Activated CD8-positive, alpha-beta T cell treated with anti-CD3 and anti-CD28 coated beads for 36 hours (primary cell): Measurements from ENCODE around the gene FBXL3. TPM values are rescaled to one million over a fixed set of nuclear protein-coding genes. Genes with fewer than 3 reads are reported as not detected.
A peak's percentile ranks its signal among the peaks of the same experiment; 100 is the strongest.

ENCODE experiments used
- ATAC-seq: fragments of 200-7000 bp; cut with Tn5 transposase; one replicate; pipeline ENCODE4 v1.10.0; 2021; ENCODE audit warnings: mild to moderate bottlenecking, moderate library complexity
- CTCF ChIA-PET: fragments of 350-600 bp; sonication (Branson Sonifier 250); formaldehyde crosslinking; loops from one replicate; lab custom pipeline; 2021; ENCODE audit warnings: antibody characterized with exemption; lab: Charles Lee
- POLR2A ChIA-PET: fragments of 350-600 bp; sonication (Branson Sonifier 250); formaldehyde crosslinking; loops from one replicate; lab custom pipeline; 2021; ENCODE audit warnings: antibody characterized with exemption; lab: Charles Lee
- DNase-seq: peaks from one replicate; pipeline ENCODE4 v3.0.0-alpha.2; 2020
- H3K27ac Mint-ChIP-seq: one replicate; pipeline ENCODE4 v1.8.0; 2021; ENCODE audit warnings: mild to moderate bottlenecking, mixed read lengths
- H3K27me3 Mint-ChIP-seq: one replicate; pipeline ENCODE4 v1.8.0; 2021; ENCODE audit warnings: mixed read lengths
- H3K36me3 Mint-ChIP-seq: one replicate; pipeline ENCODE4 v1.8.0; 2021; ENCODE audit warnings: low read depth, mixed read lengths
- H3K4me1 Mint-ChIP-seq: one replicate; pipeline ENCODE4 v1.8.0; 2021; ENCODE audit warnings: low read depth, mixed read lengths
- H3K4me3 Mint-ChIP-seq: one replicate; pipeline ENCODE4 v1.8.0; 2021; ENCODE audit warnings: mild to moderate bottlenecking, moderate library complexity, mixed read lengths
- H3K9me3 Mint-ChIP-seq: one replicate; pipeline ENCODE4 v1.8.0; 2021; ENCODE audit warnings: mixed read lengths
- intact Hi-C: fragments of 100-400 bp; cut with micrococcal nuclease; formaldehyde crosslinking; loops from one replicate; pipeline ENCODE4 v1.10.0; 2022
- total RNA-seq, 2 experiments: library from RNA; stranded (reverse); gene quantifications; one replicate each; pipeline ENCODE4 v1.2.3, GENCODE V29; 2021
- TF ChIP-seq, protein P1 (sequence below): fragments of 200-600 bp; IDR thresholded peaks from one replicate; pipeline ENCODE4 v1.8.0; 2022; ENCODE audit warnings: antibody characterized with exemption, mild to moderate bottlenecking

FBXL3 gene
- total RNA-seq, 2 experiments from 2014 or later, result 32.8 to 34.3 TPM

DNA sequence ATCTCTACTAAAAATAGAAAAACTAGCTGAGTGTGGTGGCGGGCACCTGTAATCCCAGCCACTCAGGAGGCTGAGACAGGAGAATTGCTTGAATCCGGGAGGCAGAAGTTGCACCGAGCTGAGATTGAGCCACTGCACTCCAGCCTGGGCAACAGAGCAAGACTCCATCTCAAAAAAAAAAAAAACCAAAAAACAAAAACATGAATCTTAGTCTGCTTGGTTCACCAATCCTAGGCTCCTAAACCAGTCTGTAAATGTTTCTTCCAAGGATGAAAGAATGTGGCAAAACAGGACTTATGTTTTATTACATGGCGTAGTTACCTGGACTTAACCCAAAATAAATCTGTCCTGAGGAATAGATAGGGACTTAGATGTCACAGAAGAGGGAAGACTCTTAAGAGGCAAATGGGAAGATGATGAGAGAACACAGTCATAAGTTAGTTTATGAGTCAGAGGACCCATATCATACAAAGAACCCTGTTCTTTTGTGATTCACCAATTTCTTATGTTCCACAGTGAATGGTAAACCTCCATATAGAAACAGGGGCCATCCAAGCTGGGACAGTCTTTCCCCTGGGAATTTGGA is 6.9 kb upstream of the FBXL3 start:
- ChIA-PET CTCF (interaction anchor here (0.7 kb wide), 1 partner anchor 725 kb away, joined by 3 read pairs; no protein-coding TSS in a partner anchor), POLR2A (no interaction called here)
- Mint-ChIP-seq H3K9me3 (no peaks in the 10 kb centered on the region), H3K4me3 (no peak overlapping the region), H3K27ac (no peak overlapping the region), H3K36me3 (no peaks in the 10 kb centered on the region), H3K4me1 (peaks cover 15% of the 10 kb centered on the region), H3K27me3 (peaks cover 3% of the 10 kb centered on the region)
- intact Hi-C loops, result no loop called here
- DNase-seq, result no peak
- peak; percentile 75 for ATAC-seq
- TF ChIP-seq, protein P1, sequence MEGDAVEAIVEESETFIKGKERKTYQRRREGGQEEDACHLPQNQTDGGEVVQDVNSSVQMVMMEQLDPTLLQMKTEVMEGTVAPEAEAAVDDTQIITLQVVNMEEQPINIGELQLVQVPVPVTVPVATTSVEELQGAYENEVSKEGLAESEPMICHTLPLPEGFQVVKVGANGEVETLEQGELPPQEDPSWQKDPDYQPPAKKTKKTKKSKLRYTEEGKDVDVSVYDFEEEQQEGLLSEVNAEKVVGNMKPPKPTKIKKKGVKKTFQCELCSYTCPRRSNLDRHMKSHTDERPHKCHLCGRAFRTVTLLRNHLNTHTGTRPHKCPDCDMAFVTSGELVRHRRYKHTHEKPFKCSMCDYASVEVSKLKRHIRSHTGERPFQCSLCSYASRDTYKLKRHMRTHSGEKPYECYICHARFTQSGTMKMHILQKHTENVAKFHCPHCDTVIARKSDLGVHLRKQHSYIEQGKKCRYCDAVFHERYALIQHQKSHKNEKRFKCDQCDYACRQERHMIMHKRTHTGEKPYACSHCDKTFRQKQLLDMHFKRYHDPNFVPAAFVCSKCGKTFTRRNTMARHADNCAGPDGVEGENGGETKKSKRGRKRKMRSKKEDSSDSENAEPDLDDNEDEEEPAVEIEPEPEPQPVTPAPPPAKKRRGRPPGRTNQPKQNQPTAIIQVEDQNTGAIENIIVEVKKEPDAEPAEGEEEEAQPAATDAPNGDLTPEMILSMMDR, result no peak

DNA sequence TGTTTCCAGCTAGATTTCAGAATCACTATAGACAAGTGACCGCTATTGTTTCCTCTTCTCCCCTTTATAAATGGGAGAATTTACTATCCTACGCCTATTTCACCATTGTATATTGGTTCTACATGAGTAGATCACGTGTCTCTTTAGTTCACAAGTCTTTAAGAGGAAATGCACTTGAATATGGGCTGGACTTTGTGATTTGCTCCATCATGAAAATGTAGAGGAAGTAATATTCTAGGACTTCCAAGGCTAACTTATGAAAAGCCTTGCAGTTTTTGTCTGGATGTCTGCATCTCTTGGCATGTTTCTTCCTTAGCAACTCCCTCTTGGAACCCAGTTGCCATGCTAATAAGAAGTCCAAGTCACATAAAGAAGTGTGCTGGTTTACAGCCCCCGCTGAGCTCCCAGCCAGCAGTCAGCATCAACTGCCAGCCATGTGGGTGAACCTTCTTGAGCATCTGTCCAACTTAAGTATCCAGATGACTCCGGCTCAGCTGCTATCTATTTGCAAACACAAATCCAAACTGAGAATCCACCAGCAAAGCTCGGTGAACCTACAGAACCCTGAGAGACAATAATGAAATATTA is 4.8 kb upstream of the FBXL3 start:
- peaks cover 24% of the 10 kb centered on the region for H3K4me1 Mint-ChIP-seq
- POLR2A ChIA-PET, result no interaction called here
- TF ChIP-seq, protein P1, result no peak

DNA sequence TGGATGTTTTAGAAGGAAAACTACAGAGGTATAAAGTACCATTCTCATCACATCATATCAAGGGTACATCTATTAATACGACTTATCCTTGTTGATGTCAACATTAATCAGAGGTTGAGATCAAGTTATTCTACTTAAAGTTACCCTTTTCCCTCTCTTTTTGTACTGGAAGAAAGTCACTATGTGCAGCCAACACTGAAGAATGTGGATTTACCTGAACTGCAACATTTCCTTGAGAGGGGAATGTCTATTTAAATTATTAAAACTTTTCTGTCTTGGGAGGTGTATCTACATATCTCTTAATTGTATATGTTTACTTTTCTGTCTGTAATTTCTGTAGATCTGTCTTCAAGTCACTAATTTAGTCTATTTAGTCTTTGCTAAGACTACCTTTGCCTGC is 2.5 kb upstream of the FBXL3 start:
- no peak for DNase-seq
- TF ChIP-seq, protein P1, result no peak
- intact Hi-C loops, result loop anchor here (10.0 kb wide), 2 partner anchors 295 to 665 kb away; partner anchors contain the start of genes MYCBP2 and SLAIN1
- POLR2A ChIA-PET, result no interaction called here
- H3K27me3 Mint-ChIP-seq, result no peaks in the 10 kb centered on the region
- H3K4me3 Mint-ChIP-seq, result no peak overlapping the region
- H3K9me3 Mint-ChIP-seq, result no peaks in the 10 kb centered on the region
- H3K4me1 Mint-ChIP-seq, result peaks cover 26% of the 10 kb centered on the region
- ATAC-seq, result no peak
- peaks cover 10% of the 10 kb centered on the region for H3K36me3 Mint-ChIP-seq
- no peak overlapping the region for H3K27ac Mint-ChIP-seq
- CTCF ChIA-PET, result no interaction called here

More for the DNA sequence above, 4.8 kb upstream of the FBXL3 start:
- no peak overlapping the region for H3K27ac Mint-ChIP-seq
- CTCF ChIA-PET, result interaction anchor here (1.1 kb wide), 1 partner anchor 25 kb away, joined by 3 read pairs; no protein-coding TSS in a partner anchor
- intact Hi-C loops, result no loop called here
- no peak overlapping the region for H3K4me3 Mint-ChIP-seq
- H3K27me3 Mint-ChIP-seq, result peaks cover 3% of the 10 kb centered on the region
- H3K36me3 Mint-ChIP-seq, result no peaks in the 10 kb centered on the region
- DNase-seq (no peak), ATAC-seq (no peak)
- H3K9me3 Mint-ChIP-seq, result no peaks in the 10 kb centered on the region

DNA sequence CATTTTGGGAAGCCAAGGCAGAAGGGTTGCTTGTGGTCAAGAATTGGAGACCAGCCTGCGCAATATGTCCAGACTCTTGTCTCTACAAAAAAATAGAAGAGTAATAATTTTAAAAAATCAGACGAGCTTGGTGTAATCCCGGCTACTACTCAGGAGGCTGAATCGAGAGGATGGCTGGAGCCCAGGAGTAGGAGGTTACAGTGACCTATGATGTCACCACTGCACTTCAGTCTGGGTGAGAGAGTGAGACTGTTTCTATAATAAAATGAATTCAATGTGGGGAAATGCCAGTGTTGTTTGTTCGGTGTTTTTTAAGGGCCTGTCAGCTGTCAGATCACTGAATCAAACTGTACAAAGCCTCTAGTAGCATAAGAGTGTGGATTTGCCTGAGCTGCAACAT is 1.2 kb upstream of the FBXL3 start:
- Mint-ChIP-seq H3K27ac (no peak overlapping the region), H3K4me1 (peaks cover 31% of the 10 kb centered on the region), H3K36me3 (peaks cover 17% of the 10 kb centered on the region), H3K4me3 (peak overlapping the region; percentile 81), H3K9me3 (no peaks in the 10 kb centered on the region), H3K27me3 (no peaks in the 10 kb centered on the region)
- ChIA-PET POLR2A (interaction anchor here (0.5 to 4.7 kb wide), 3 partner anchors 18 to 97 kb away, joined by 3 to 49 read pairs (median 18); partner anchors contain the start of gene CLN5), CTCF (no interaction called here)
- intact Hi-C loops, result loop anchor here (10.0 kb wide), 2 partner anchors 297 to 667 kb away; partner anchors contain the start of genes MYCBP2 and SLAIN1
- DNase-seq (peak; percentile 28), ATAC-seq (no peak)
- TF ChIP-seq, protein P1, result no peak
